Measurements from ENCODE around the gene LGR6.
"Not testable (repeated sequence)": the region's sequence is repeated elsewhere in the genome, so short reads cannot be mapped to it uniquely, and the experiment has no call there.

LGR6 gene

GRCh38 chr1:202349206-202349928 lies 155.8 kb downstream of the LGR6 start:
- no peaks in the 10 kb centered on the region for H3K36me3 ChIP-seq (ENCODE audit: control insufficient read depth, insufficient read depth, low read length)
- peak overlapping the region; percentile 94 for H3K4me3 ChIP-seq (ENCODE audit: insufficient read depth, low read depth, low read length, poor library complexity, severe bottlenecking)
- no peaks in the 10 kb centered on the region for H3K9me3 ChIP-seq (ENCODE audit: control insufficient read depth, low read length)
- peaks cover 6% of the 10 kb centered on the region for H3K4me1 ChIP-seq (ENCODE audit: control insufficient read depth, insufficient read depth, low read length, poor library complexity, severe bottlenecking)
- no peaks in the 10 kb centered on the region for H3K27me3 ChIP-seq (replicated peaks; ENCODE audit: control insufficient read depth, insufficient read depth, low read length, poor library complexity, severe bottlenecking)
- peak overlapping the region; percentile 77 for H3K27ac ChIP-seq (ENCODE audit: insufficient read depth, low read length, poor library complexity, severe bottlenecking)
- no peak for DNase-seq

- no peak overlapping the region for H3K4me3 ChIP-seq (ENCODE audit: insufficient read depth, low read depth, low read length, poor library complexity, severe bottlenecking)
- peaks cover 6% of the 10 kb centered on the region for H3K4me1 ChIP-seq (ENCODE audit: control insufficient read depth, insufficient read depth, low read length, poor library complexity, severe bottlenecking)
- no peak for DNase-seq
- H3K27me3 ChIP-seq (replicated peaks; ENCODE audit: control insufficient read depth, insufficient read depth, low read length, poor library complexity, severe bottlenecking), result no peaks in the 10 kb centered on the region
- no peak overlapping the region for H3K27ac ChIP-seq (ENCODE audit: insufficient read depth, low read length, poor library complexity, severe bottlenecking)
- no peaks in the 10 kb centered on the region for H3K36me3 ChIP-seq (ENCODE audit: control insufficient read depth, insufficient read depth, low read length)
- no peaks in the 10 kb centered on the region for H3K9me3 ChIP-seq (ENCODE audit: control insufficient read depth, low read length)
These were observed 158.1 kb downstream of the LGR6 start for GRCh38 chr1:202351725-202352124.

GRCh38 chr1:202352583-202353197 lies 159.1 kb downstream of the LGR6 start:
- not testable (repeated sequence) for H3K36me3 ChIP-seq (ENCODE audit: control insufficient read depth, insufficient read depth, low read length); H3K4me1 ChIP-seq (ENCODE audit: control insufficient read depth, insufficient read depth, low read length, poor library complexity, severe bottlenecking); H3K4me3 ChIP-seq (ENCODE audit: insufficient read depth, low read depth, low read length, poor library complexity, severe bottlenecking); H3K27me3 ChIP-seq (replicated peaks; ENCODE audit: control insufficient read depth, insufficient read depth, low read length, poor library complexity, severe bottlenecking); H3K9me3 ChIP-seq (ENCODE audit: control insufficient read depth, low read length); H3K27ac ChIP-seq (ENCODE audit: insufficient read depth, low read length, poor library complexity, severe bottlenecking); DNase-seq

GRCh38 chr1:202355944-202356553 lies 162.4 kb downstream of the LGR6 start:
- no peaks in the 10 kb centered on the region for H3K9me3 ChIP-seq (ENCODE audit: control insufficient read depth, low read length)
- H3K36me3 ChIP-seq (ENCODE audit: control insufficient read depth, insufficient read depth, low read length), result no peaks in the 10 kb centered on the region
- H3K27me3 ChIP-seq (replicated peaks; ENCODE audit: control insufficient read depth, insufficient read depth, low read length, poor library complexity, severe bottlenecking), result no peaks in the 10 kb centered on the region
- no peak for DNase-seq
- H3K27ac ChIP-seq (ENCODE audit: insufficient read depth, low read length, poor library complexity, severe bottlenecking), result no peak overlapping the region
- H3K4me3 ChIP-seq (ENCODE audit: insufficient read depth, low read depth, low read length, poor library complexity, severe bottlenecking), result no peak overlapping the region
- no peaks in the 10 kb centered on the region for H3K4me1 ChIP-seq (ENCODE audit: control insufficient read depth, insufficient read depth, low read length, poor library complexity, severe bottlenecking)

GRCh38 chr1:202357506-202357905 lies 163.9 kb downstream of the LGR6 start:
- no peaks in the 10 kb centered on the region for H3K4me1 ChIP-seq (ENCODE audit: control insufficient read depth, insufficient read depth, low read length, poor library complexity, severe bottlenecking)
- no peak for DNase-seq
- no peak overlapping the region for H3K27ac ChIP-seq (ENCODE audit: insufficient read depth, low read length, poor library complexity, severe bottlenecking)
- no peak overlapping the region for H3K4me3 ChIP-seq (ENCODE audit: insufficient read depth, low read depth, low read length, poor library complexity, severe bottlenecking)
- no peaks in the 10 kb centered on the region for H3K27me3 ChIP-seq (replicated peaks; ENCODE audit: control insufficient read depth, insufficient read depth, low read length, poor library complexity, severe bottlenecking)
- H3K36me3 ChIP-seq (ENCODE audit: control insufficient read depth, insufficient read depth, low read length), result no peaks in the 10 kb centered on the region
- no peaks in the 10 kb centered on the region for H3K9me3 ChIP-seq (ENCODE audit: control insufficient read depth, low read length)

- no peak for DNase-seq
- H3K36me3 ChIP-seq (ENCODE audit: control insufficient read depth, insufficient read depth, low read length), result no peaks in the 10 kb centered on the region
- no peaks in the 10 kb centered on the region for H3K4me1 ChIP-seq (ENCODE audit: control insufficient read depth, insufficient read depth, low read length, poor library complexity, severe bottlenecking)
- H3K27ac ChIP-seq (ENCODE audit: insufficient read depth, low read length, poor library complexity, severe bottlenecking), result no peak overlapping the region
- no peaks in the 10 kb centered on the region for H3K9me3 ChIP-seq (ENCODE audit: control insufficient read depth, low read length)
- no peak overlapping the region for H3K4me3 ChIP-seq (ENCODE audit: insufficient read depth, low read depth, low read length, poor library complexity, severe bottlenecking)
- H3K27me3 ChIP-seq (replicated peaks; ENCODE audit: control insufficient read depth, insufficient read depth, low read length, poor library complexity, severe bottlenecking), result no peaks in the 10 kb centered on the region
These were observed 167.6 kb downstream of the LGR6 start for GRCh38 chr1:202361224-202361623.

GRCh38 chr1:202361701-202362100 lies 168.1 kb downstream of the LGR6 start:
- Histone ChIP-seq H3K27ac (ENCODE audit: insufficient read depth, low read length, poor library complexity, severe bottlenecking) (no peak overlapping the region), H3K27me3 (replicated peaks; ENCODE audit: control insufficient read depth, insufficient read depth, low read length, poor library complexity, severe bottlenecking) (no peaks in the 10 kb centered on the region), H3K4me1 (ENCODE audit: control insufficient read depth, insufficient read depth, low read length, poor library complexity, severe bottlenecking) (no peaks in the 10 kb centered on the region), H3K9me3 (ENCODE audit: control insufficient read depth, low read length) (no peaks in the 10 kb centered on the region), H3K4me3 (ENCODE audit: insufficient read depth, low read depth, low read length, poor library complexity, severe bottlenecking) (no peak overlapping the region), H3K36me3 (ENCODE audit: control insufficient read depth, insufficient read depth, low read length) (no peaks in the 10 kb centered on the region)
- no peak for DNase-seq

- H3K27me3 ChIP-seq (replicated peaks; ENCODE audit: control insufficient read depth, insufficient read depth, low read length, poor library complexity, severe bottlenecking), result no peaks in the 10 kb centered on the region
- no peaks in the 10 kb centered on the region for H3K9me3 ChIP-seq (ENCODE audit: control insufficient read depth, low read length)
These were observed 168.6 kb downstream of the LGR6 start for GRCh38 chr1:202362212-202362611.

GRCh38 chr1:202365092-202365815 lies 171.7 kb downstream of the LGR6 start:
- H3K27me3 ChIP-seq (replicated peaks; ENCODE audit: control insufficient read depth, insufficient read depth, low read length, poor library complexity, severe bottlenecking), result no peaks in the 10 kb centered on the region
- no peaks in the 10 kb centered on the region for H3K36me3 ChIP-seq (ENCODE audit: control insufficient read depth, insufficient read depth, low read length)
- no peak overlapping the region for H3K4me3 ChIP-seq (ENCODE audit: insufficient read depth, low read depth, low read length, poor library complexity, severe bottlenecking)
- no peak for DNase-seq
- no peaks in the 10 kb centered on the region for H3K4me1 ChIP-seq (ENCODE audit: control insufficient read depth, insufficient read depth, low read length, poor library complexity, severe bottlenecking)
- H3K27ac ChIP-seq (ENCODE audit: insufficient read depth, low read length, poor library complexity, severe bottlenecking), result no peak overlapping the region
- H3K9me3 ChIP-seq (ENCODE audit: control insufficient read depth, low read length), result no peaks in the 10 kb centered on the region

More at GRCh38 chr1:202362212-202362611, 168.6 kb downstream of the LGR6 start:
- Histone ChIP-seq H3K36me3 (ENCODE audit: control insufficient read depth, insufficient read depth, low read length) (no peaks in the 10 kb centered on the region), H3K4me1 (ENCODE audit: control insufficient read depth, insufficient read depth, low read length, poor library complexity, severe bottlenecking) (no peaks in the 10 kb centered on the region), H3K27ac (ENCODE audit: insufficient read depth, low read length, poor library complexity, severe bottlenecking) (no peak overlapping the region), H3K4me3 (ENCODE audit: insufficient read depth, low read depth, low read length, poor library complexity, severe bottlenecking) (no peak overlapping the region)
- DNase-seq, result no peak

GRCh38 chr1:202367271-202367670 lies 173.7 kb downstream of the LGR6 start:
- Histone ChIP-seq H3K27me3 (replicated peaks; ENCODE audit: control insufficient read depth, insufficient read depth, low read length, poor library complexity, severe bottlenecking) (no peaks in the 10 kb centered on the region), H3K27ac (ENCODE audit: insufficient read depth, low read length, poor library complexity, severe bottlenecking) (no peak overlapping the region), H3K4me1 (ENCODE audit: control insufficient read depth, insufficient read depth, low read length, poor library complexity, severe bottlenecking) (no peaks in the 10 kb centered on the region), H3K9me3 (ENCODE audit: control insufficient read depth, low read length) (no peaks in the 10 kb centered on the region), H3K4me3 (ENCODE audit: insufficient read depth, low read depth, low read length, poor library complexity, severe bottlenecking) (no peak overlapping the region), H3K36me3 (ENCODE audit: control insufficient read depth, insufficient read depth, low read length) (no peaks in the 10 kb centered on the region)
- no peak for DNase-seq

All from effector memory CD4-positive, alpha-beta T cell (primary cell).